ENCODE data around the gene MALSU1.

MALSU1 gene

GRCh38 chr7:23315366-23315765 lies 16.2 kb downstream of the MALSU1 start:
- Histone ChIP-seq H3K79me2 (ENCODE audit: low read length) (no peaks in the 10 kb centered on the region), H3K27ac (ENCODE audit: low read length) (no peak overlapping the region), H3K9me3 (ENCODE audit: insufficient read depth, low read length) (no peaks in the 10 kb centered on the region), H3K4me2 (ENCODE audit: low read length) (no peak overlapping the region), H2AFZ (ENCODE audit: low read depth, low read length) (no peak overlapping the region), H3K36me3 (replicated peaks; ENCODE audit: low read depth, low read length) (peaks cover 45% of the 10 kb centered on the region), H3K9ac (ENCODE audit: low read length) (no peak overlapping the region), H3K27me3 (ENCODE audit: low read depth, low read length) (no peaks in the 10 kb centered on the region), H4K20me1 (ENCODE audit: insufficient read depth, low read length) (no peaks in the 10 kb centered on the region), H3K4me1 (ENCODE audit: low read length) (no peaks in the 10 kb centered on the region), H3K4me3 (ENCODE audit: low read length) (no peak overlapping the region)
- no peak for TF ChIP-seq EZH2phosphoT487 (IDR thresholded peaks at IDR 0.05; ENCODE audit: low read depth)
- TF ChIP-seq, protein P1, sequence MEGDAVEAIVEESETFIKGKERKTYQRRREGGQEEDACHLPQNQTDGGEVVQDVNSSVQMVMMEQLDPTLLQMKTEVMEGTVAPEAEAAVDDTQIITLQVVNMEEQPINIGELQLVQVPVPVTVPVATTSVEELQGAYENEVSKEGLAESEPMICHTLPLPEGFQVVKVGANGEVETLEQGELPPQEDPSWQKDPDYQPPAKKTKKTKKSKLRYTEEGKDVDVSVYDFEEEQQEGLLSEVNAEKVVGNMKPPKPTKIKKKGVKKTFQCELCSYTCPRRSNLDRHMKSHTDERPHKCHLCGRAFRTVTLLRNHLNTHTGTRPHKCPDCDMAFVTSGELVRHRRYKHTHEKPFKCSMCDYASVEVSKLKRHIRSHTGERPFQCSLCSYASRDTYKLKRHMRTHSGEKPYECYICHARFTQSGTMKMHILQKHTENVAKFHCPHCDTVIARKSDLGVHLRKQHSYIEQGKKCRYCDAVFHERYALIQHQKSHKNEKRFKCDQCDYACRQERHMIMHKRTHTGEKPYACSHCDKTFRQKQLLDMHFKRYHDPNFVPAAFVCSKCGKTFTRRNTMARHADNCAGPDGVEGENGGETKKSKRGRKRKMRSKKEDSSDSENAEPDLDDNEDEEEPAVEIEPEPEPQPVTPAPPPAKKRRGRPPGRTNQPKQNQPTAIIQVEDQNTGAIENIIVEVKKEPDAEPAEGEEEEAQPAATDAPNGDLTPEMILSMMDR (IDR thresholded peaks at IDR 0.05; ENCODE audit: low read depth, low read length): no peak

GRCh38 chr7:23331132-23331531 lies 32.0 kb downstream of the MALSU1 start:
- Histone ChIP-seq H3K9me3 (ENCODE audit: insufficient read depth, low read length) (no peaks in the 10 kb centered on the region), H3K36me3 (replicated peaks; ENCODE audit: low read depth, low read length) (peaks cover 47% of the 10 kb centered on the region), H4K20me1 (ENCODE audit: insufficient read depth, low read length) (no peaks in the 10 kb centered on the region), H2AFZ (ENCODE audit: low read depth, low read length) (no peak overlapping the region), H3K4me1 (ENCODE audit: low read length) (peaks cover 4% of the 10 kb centered on the region; the same call in 1 of the 2 replicates), H3K9ac (ENCODE audit: low read length) (no peak overlapping the region), H3K4me3 (ENCODE audit: low read length) (no peak overlapping the region), H3K4me2 (ENCODE audit: low read length) (no peak overlapping the region), H3K79me2 (ENCODE audit: low read length) (no peaks in the 10 kb centered on the region), H3K27ac (ENCODE audit: low read length) (no peak overlapping the region), H3K27me3 (ENCODE audit: low read depth, low read length) (no peaks in the 10 kb centered on the region)
- TF ChIP-seq EZH2phosphoT487 (IDR thresholded peaks at IDR 0.05; ENCODE audit: low read depth): no peak
- TF ChIP-seq, protein P1 (IDR thresholded peaks at IDR 0.05; ENCODE audit: low read depth, low read length): no peak

DNA sequence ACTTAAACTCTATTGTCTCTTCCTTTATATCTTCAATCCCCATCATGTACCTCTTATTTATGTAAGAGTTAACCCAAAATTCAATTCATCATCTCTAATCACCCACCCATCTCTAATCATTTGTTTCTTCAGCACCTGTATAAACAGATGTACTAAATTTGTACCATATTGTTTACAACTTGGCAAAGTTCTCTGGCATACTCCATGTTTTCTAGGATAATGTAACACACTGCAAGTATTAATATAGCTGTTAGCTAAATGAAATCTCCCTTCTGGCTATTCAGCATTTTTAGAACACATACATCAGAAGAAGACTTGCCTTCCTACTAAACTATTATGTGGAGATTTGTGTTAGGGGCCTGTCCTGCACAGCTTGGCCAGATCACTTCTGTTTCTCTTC lies 33.1 kb downstream of the MALSU1 start:
- H3K4me2 ChIP-seq (ENCODE audit: low read length): no peak overlapping the region
- H3K27ac ChIP-seq (ENCODE audit: low read length): no peak overlapping the region
- no peaks in the 10 kb centered on the region for H3K9me3 ChIP-seq (ENCODE audit: insufficient read depth, low read length)
- H4K20me1 ChIP-seq (ENCODE audit: insufficient read depth, low read length): no peaks in the 10 kb centered on the region
- H3K79me2 ChIP-seq (ENCODE audit: low read length): no peaks in the 10 kb centered on the region
- no peak overlapping the region for H3K9ac ChIP-seq (ENCODE audit: low read length)
- no peak overlapping the region for H3K4me3 ChIP-seq (ENCODE audit: low read length)
- no peak overlapping the region for H2AFZ ChIP-seq (ENCODE audit: low read depth, low read length)
- H3K4me1 ChIP-seq (ENCODE audit: low read length): peaks cover 4% of the 10 kb centered on the region; the same call in 1 of the 2 replicates
- TF ChIP-seq EZH2phosphoT487 (IDR thresholded peaks at IDR 0.05; ENCODE audit: low read depth): no peak
- TF ChIP-seq, protein P1 (IDR thresholded peaks at IDR 0.05; ENCODE audit: low read depth, low read length): no peak
- H3K36me3 ChIP-seq (replicated peaks; ENCODE audit: low read depth, low read length): peaks cover 50% of the 10 kb centered on the region
- H3K27me3 ChIP-seq (ENCODE audit: low read depth, low read length): no peaks in the 10 kb centered on the region

DNA sequence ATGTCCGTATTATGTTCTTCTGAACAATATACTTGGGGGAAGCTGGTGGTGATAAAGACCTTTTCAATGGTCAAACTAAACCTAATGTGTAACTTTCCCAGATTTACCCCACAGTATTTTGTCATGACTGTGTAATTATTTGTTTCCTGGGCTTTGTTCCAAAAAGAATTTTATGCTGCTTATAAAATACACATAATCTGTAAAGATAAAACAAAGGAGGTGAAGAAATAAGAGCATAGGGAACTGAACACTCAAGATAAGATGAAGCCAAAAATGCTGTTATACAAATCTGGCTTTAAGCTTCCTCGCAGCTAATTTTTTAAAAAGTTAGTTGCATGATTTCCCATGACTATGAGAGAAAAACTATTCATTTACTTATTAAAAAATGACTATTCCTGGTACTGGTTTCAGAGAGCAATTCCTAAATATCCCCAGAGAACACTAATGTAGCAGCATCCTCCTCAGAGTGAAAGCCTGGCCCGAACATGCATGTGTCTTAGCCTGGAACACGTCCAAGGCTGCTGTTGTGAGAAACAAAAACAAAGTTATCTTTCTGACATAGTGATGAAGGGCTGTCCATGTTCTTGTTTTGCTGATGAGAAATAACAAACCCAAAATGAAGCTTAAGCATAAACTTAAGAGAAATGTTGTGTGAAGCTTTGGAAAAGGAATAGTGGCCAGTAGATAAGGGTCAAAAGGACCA lies 33.9 kb downstream of the MALSU1 start:
- Histone ChIP-seq H3K4me1 (ENCODE audit: low read length) (peaks cover 4% of the 10 kb centered on the region; the same call in 1 of the 2 replicates), H3K79me2 (ENCODE audit: low read length) (no peaks in the 10 kb centered on the region), H3K27ac (ENCODE audit: low read length) (no peak overlapping the region), H3K4me3 (ENCODE audit: low read length) (no peak overlapping the region), H3K9me3 (ENCODE audit: insufficient read depth, low read length) (no peaks in the 10 kb centered on the region), H3K27me3 (ENCODE audit: low read depth, low read length) (no peaks in the 10 kb centered on the region), H4K20me1 (ENCODE audit: insufficient read depth, low read length) (no peaks in the 10 kb centered on the region), H2AFZ (ENCODE audit: low read depth, low read length) (no peak overlapping the region), H3K4me2 (ENCODE audit: low read length) (no peak overlapping the region), H3K36me3 (replicated peaks; ENCODE audit: low read depth, low read length) (peaks cover 44% of the 10 kb centered on the region), H3K9ac (ENCODE audit: low read length) (no peak overlapping the region)
- no peak for TF ChIP-seq EZH2phosphoT487 (IDR thresholded peaks at IDR 0.05; ENCODE audit: low read depth)
- TF ChIP-seq, protein P1 (IDR thresholded peaks at IDR 0.05; ENCODE audit: low read depth, low read length): no peak

Data from OCI-LY3 (cell line).